MM.1S (cell line): Measurements from ENCODE around the gene CXXC5.
A peak's percentile ranks its signal among the peaks of the same experiment; 100 is the strongest.

Experiments used
- DNase-seq: peaks from one replicate; pipeline ENCODE4 v3.0.0-alpha.2; 2015
- H2AFZ ChIP-seq: fragments of 300-600 bp; sonication (generic); 2 replicates; pipeline ENCODE4 v1.6.0; 2016; ENCODE audit warnings: antibody characterized with exemption, low read length
- H3F3A ChIP-seq: fragments of 300-600 bp; sonication (generic); 2 replicates; pipeline ENCODE4 v1.6.1; 2016; ENCODE audit warnings: mild to moderate bottlenecking, antibody characterized with exemption, low read length, moderate library complexity, mixed read lengths; ENCODE audit not compliant: insufficient read depth
- H3K27ac ChIP-seq: fragments of 300-600 bp; sonication (generic); 2 replicates; pipeline ENCODE4 v1.5.1; 2016; ENCODE audit warnings: mild to moderate bottlenecking, low read length
- H3K27me3 ChIP-seq: fragments of 300-600 bp; sonication (generic); replicated peaks from 2 replicates; pipeline ENCODE4 v1.6.0; 2016; ENCODE audit warnings: low read length; ENCODE audit not compliant: insufficient read depth
- H3K36me3 ChIP-seq: fragments of 300-600 bp; sonication (generic); replicated peaks from 2 replicates; pipeline ENCODE4 v1.6.1; 2016; ENCODE audit warnings: mild to moderate bottlenecking, low read length, mixed read lengths; ENCODE audit not compliant: insufficient read depth
- H3K4me1 ChIP-seq: fragments of 300-600 bp; sonication (generic); 2 replicates; pipeline ENCODE4 v1.6.1; 2016; ENCODE audit warnings: low read length, mixed read lengths
- H3K4me2 ChIP-seq: fragments of 300-600 bp; sonication (generic); 2 replicates; pipeline ENCODE4 v1.6.0; 2016; ENCODE audit warnings: low read depth, low read length
- H3K4me3 ChIP-seq: fragments of 300-600 bp; sonication (generic); 2 replicates; pipeline ENCODE4 v1.5.1; 2016; ENCODE audit warnings: low read length, mixed read lengths
- H3K79me2 ChIP-seq: fragments of 300-600 bp; sonication (generic); 2 replicates; pipeline ENCODE4 v1.6.1; 2016; ENCODE audit warnings: mixed run types, low read length, mixed read lengths
- H3K9ac ChIP-seq: fragments of 300-600 bp; sonication (generic); 2 replicates; pipeline ENCODE4 v1.6.1; 2016; ENCODE audit warnings: low read length, mixed read lengths
- H3K9me2 ChIP-seq: fragments of 300-600 bp; sonication (generic); replicated peaks from 2 replicates; pipeline ENCODE4 v1.6.1; 2016; ENCODE audit warnings: mild to moderate bottlenecking, low read length, mixed read lengths; ENCODE audit not compliant: insufficient read depth
- H3K9me3 ChIP-seq: fragments of 300-600 bp; sonication (generic); replicated peaks from 2 replicates; pipeline ENCODE4 v1.6.1; 2016; ENCODE audit warnings: mild to moderate bottlenecking, low read length, mixed read lengths; ENCODE audit not compliant: insufficient read depth
- H4K20me1 ChIP-seq: fragments of 300-600 bp; sonication (generic); 2 replicates; pipeline ENCODE4 v1.6.1; 2016; ENCODE audit warnings: mild to moderate bottlenecking, low read length, moderate library complexity, mixed read lengths; ENCODE audit not compliant: insufficient read depth
- EZH2 ChIP-seq: fragments of 300-600 bp; sonication (generic); optimal IDR thresholded peaks from 2 replicates; pipeline ENCODE3; 2017; ENCODE audit warnings: low read depth, mild to moderate bottlenecking, antibody characterized with exemption, low read length, mixed read lengths
- EZH2phosphoT487 ChIP-seq: fragments of 300-600 bp; sonication (generic); IDR thresholded peaks from 2 replicates; pipeline ENCODE4 v1.6.1; 2018; ENCODE audit warnings: antibody characterized with exemption, low read length
- TF ChIP-seq, protein P1 (sequence below): fragments of 300-600 bp; sonication (generic); IDR thresholded peaks from 2 replicates; pipeline ENCODE4 v1.5.1; 2016; ENCODE audit warnings: antibody characterized with exemption, low read length, mixed read lengths

The CXXC5 gene

DNA sequence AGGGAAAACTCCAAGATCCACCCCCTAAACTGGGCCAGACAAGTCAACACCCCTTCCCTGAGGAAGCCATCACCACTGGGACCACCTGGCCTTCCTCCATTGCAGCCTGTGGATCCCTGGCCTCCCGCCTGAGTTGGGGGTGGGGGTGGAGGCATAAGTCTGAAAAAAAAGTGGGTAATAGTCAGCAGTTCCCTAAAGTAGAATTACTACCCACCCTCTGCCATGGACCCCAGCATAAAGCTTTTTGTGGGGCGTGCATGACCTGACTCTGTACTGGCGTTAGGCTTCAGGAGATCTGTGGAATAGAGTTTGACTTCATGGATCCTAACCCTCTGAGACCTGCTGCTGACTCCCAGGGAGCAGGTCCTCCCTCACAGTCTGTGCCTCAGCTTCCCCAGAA lies 2.0 kb upstream of the CXXC5 start:
- H3K9ac ChIP-seq: no peak overlapping the region
- H3K4me1 ChIP-seq: peaks cover 10% of the 10 kb centered on the region
- no peak overlapping the region for H3K27ac ChIP-seq

GRCh38 chr5:139646912-139647505 lies 1.1 kb upstream of the CXXC5 start:
- H3K4me3 ChIP-seq: no peak overlapping the region
- H3F3A ChIP-seq: peaks cover 8% of the 10 kb centered on the region
- H4K20me1 ChIP-seq: peaks cover 5% of the 10 kb centered on the region; the same call in 1 of the 2 replicates
- no peak for DNase-seq
- H3K9ac ChIP-seq: no peak overlapping the region
- H3K27ac ChIP-seq: no peak overlapping the region
- TF ChIP-seq EZH2phosphoT487 (no peak), EZH2 (no peak)
- TF ChIP-seq, protein P1, sequence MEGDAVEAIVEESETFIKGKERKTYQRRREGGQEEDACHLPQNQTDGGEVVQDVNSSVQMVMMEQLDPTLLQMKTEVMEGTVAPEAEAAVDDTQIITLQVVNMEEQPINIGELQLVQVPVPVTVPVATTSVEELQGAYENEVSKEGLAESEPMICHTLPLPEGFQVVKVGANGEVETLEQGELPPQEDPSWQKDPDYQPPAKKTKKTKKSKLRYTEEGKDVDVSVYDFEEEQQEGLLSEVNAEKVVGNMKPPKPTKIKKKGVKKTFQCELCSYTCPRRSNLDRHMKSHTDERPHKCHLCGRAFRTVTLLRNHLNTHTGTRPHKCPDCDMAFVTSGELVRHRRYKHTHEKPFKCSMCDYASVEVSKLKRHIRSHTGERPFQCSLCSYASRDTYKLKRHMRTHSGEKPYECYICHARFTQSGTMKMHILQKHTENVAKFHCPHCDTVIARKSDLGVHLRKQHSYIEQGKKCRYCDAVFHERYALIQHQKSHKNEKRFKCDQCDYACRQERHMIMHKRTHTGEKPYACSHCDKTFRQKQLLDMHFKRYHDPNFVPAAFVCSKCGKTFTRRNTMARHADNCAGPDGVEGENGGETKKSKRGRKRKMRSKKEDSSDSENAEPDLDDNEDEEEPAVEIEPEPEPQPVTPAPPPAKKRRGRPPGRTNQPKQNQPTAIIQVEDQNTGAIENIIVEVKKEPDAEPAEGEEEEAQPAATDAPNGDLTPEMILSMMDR: no peak
- peaks cover 16% of the 10 kb centered on the region for H3K4me1 ChIP-seq
- H3K27me3 ChIP-seq: no peaks in the 10 kb centered on the region
- H3K9me3 ChIP-seq: no peaks in the 10 kb centered on the region
- H3K79me2 ChIP-seq: peaks cover 34% of the 10 kb centered on the region
- H3K9me2 ChIP-seq: no peaks in the 10 kb centered on the region
- H3K4me2 ChIP-seq: peak overlapping the region; percentile 87; the same call in 1 of the 2 replicates
- no peak overlapping the region for H2AFZ ChIP-seq
- H3K36me3 ChIP-seq: no peaks in the 10 kb centered on the region

More for the DNA sequence above, 2.0 kb upstream of the CXXC5 start:
- TF ChIP-seq, protein P1: no peak
- TF ChIP-seq EZH2 (no peak), EZH2phosphoT487 (no peak)
- Histone ChIP-seq H3K4me3 (no peak overlapping the region), H2AFZ (no peak overlapping the region), H3K36me3 (no peaks in the 10 kb centered on the region), H3K27me3 (no peaks in the 10 kb centered on the region), H3F3A (peaks cover 3% of the 10 kb centered on the region; the same call in 1 of the 2 replicates), H3K9me2 (no peaks in the 10 kb centered on the region), H4K20me1 (no peaks in the 10 kb centered on the region), H3K79me2 (peaks cover 25% of the 10 kb centered on the region), H3K4me2 (no peak overlapping the region), H3K9me3 (no peaks in the 10 kb centered on the region)
- DNase-seq: no peak

DNA sequence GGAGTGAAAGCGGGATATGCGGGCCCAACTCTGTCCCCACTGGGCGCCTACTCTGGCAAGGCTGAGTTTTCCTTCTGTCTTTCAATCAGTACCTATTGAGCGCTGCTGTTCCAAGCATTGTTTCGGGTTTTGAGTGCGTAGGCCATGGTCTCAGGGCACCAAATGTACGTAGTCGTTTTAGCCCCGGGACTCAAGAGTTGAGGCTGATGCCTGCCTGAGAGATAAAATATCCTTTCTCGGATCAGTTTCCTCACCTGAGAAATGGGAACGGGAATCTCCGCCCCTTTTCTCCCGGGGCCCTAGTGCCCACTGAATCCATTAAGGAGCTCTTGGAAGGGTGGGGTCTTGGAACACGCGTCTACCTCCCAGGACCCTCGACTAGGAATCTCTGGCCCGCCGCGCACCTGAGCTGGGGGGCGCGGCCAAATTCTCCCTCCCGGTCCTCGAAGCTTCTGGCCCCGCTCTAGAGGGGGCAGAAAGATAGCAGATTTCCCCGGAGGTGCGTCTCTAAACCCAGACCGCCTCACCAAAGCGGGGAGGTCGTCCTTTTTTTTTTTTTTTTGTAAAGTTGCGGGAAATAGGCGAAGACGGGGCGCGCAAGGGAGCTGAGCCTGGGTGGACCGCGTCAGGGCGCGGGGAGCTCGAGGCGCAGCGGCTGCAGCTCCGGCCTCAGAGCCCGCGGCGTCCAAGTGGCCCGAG lies 494 bp upstream of the CXXC5 start:
- Histone ChIP-seq H3K4me3 (peak overlapping the region; percentile 46), H3K79me2 (peaks cover 40% of the 10 kb centered on the region), H4K20me1 (peaks cover 10% of the 10 kb centered on the region; the same call in 1 of the 2 replicates), H3K27ac (no peak overlapping the region), H2AFZ (peak overlapping the region; percentile 65), H3F3A (peaks cover 12% of the 10 kb centered on the region), H3K9ac (peak overlapping the region; percentile 39; the same call in 1 of the 2 replicates), H3K4me1 (peaks cover 21% of the 10 kb centered on the region), H3K4me2 (peak overlapping the region; percentile 87), H3K9me2 (no peaks in the 10 kb centered on the region), H3K36me3 (no peaks in the 10 kb centered on the region), H3K27me3 (no peaks in the 10 kb centered on the region), H3K9me3 (no peaks in the 10 kb centered on the region)
- no peak for DNase-seq
- TF ChIP-seq EZH2 (no peak), EZH2phosphoT487 (no peak)
- TF ChIP-seq, protein P1: no peak
